GM19395 (cell line): Measurements from ENCODE around the gene LAIR1.
"Not testable (repeated sequence)": the region's sequence is repeated elsewhere in the genome, so short reads cannot be mapped to it uniquely, and the experiment has no call there.

Experiments used
- ATAC-seq: cut with Tn5 transposase; IDR thresholded peaks from one replicate; pipeline ENCODE4 v1.9.1; 2021; ENCODE audit warnings: mild to moderate bottlenecking, moderate library complexity; ENCODE audit not compliant: unreplicated experiment

Gene LAIR1

DNA sequence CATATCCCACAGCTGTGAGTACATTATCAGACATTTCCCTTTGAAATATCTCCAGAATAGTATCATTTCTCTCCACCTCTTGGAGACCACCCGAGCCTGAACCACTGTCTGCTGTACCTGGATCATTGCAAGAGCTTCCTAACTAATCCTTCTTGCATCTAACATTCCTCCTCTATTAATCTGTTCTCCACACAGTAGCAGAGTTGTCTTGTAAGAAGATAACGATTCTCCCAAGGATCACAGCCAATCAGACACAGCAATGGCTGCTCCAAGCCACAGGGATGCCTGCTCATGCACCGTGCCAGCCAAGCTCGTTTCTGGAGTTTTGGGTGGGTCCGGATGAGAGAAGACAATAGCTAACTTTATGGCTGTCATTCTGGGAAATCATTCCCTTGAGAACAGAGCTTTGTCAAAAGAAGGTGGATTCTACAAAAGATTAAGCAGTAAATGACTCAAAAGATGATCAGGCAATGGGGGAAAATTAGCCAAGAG, 14.5 kb upstream of the LAIR1 start:
- no peak for ATAC-seq

- no peak for ATAC-seq
Observed at GRCh38 chr19:54376610-54377285, 12.0 kb upstream of the LAIR1 start.

DNA sequence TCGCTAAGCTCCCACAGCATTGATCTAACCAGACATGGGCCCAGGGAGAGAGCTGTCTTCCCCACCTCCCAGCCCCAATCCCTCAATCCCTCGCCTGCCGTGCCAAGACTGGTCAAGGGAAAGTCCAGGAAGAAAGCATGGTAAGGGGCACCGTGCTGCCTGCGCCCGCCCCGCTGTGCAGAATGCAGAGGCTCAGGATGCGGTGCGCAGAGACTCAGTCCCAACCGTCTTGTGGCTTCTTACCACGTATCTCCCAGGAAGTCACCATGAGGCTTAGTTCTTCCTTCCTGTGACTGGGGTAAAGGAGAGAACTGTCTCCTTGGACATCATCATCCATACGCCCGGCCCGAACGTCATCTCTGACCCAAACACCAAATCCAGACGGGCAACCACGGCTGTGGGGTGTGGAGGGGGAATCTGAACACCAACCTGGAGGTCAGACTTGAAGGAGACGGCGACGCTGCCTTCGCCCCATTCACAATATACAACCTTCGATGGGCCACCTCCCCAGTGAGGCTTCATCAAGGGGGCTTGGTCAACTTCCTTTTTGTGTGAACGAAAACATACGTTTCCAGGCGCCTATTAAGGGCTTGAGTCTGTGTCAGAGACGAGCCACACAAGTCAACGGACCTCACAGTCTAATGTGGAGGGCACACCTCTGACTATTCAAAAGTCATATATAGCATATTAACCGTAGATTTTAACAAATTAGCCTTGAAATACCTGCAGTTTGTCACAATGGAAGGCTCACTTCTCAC, 10.6 kb upstream of the LAIR1 start:
- not testable (repeated sequence) for ATAC-seq

GRCh38 chr19:54373781-54374631, 9.3 kb upstream of the LAIR1 start:
- ATAC-seq, result no peak

- not testable (repeated sequence) for ATAC-seq
Observed at GRCh38 chr19:54371453-54371852, 6.7 kb upstream of the LAIR1 start.

DNA sequence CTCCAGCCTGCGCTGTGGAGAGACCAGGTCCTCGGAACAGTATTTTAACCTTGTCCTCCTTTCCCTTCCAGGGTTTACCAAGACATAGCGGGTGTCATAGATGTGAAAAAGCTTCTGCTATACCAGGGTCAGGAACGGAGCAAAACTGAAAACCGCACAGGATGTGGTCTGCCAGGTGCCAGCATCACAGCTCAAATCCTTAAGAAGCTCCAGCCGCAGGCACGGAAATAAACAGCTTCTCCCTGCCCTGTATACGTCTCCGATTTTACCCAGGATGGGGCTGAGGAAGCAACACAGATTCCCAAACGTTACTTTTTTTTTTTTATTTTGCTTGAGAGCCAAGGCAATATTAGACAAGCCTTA, 5.7 kb upstream of the LAIR1 start:
- ATAC-seq, result not testable (repeated sequence)

DNA sequence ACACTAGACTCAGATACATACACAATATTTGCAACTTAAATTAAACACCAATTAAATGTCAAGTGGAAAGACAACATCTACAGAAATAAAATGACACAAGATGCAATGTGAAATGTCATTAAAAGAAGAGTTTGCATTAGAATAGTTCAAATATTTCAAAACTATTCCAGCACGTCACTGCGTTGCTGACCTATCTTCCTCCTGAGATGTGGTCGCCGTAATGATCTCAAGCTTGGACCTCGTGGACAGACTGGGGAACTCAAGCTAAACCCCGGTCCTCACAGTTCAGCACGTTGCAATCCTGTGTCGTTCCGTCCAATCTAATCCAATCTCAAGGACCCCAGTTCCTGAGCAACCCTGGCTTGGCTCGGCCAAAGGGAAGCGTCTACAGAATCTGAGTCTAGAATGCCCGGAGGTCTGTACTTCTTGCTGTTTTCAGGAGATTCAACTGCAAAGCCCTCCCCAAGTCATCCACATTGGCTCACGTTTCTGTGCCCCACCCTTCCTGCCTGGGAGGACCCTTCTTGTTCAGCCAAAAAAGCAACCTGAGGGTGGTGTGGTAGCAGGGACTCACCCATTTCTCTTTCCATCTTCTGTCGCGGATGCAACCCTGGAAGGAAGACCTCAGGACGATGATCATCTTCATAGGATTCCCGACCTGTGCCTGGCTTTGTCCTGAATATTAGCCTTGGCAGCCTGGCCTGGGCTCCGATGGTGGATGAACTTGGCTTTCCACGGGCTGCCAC, 5.1 kb upstream of the LAIR1 start:
- ATAC-seq, result not testable (repeated sequence)

DNA sequence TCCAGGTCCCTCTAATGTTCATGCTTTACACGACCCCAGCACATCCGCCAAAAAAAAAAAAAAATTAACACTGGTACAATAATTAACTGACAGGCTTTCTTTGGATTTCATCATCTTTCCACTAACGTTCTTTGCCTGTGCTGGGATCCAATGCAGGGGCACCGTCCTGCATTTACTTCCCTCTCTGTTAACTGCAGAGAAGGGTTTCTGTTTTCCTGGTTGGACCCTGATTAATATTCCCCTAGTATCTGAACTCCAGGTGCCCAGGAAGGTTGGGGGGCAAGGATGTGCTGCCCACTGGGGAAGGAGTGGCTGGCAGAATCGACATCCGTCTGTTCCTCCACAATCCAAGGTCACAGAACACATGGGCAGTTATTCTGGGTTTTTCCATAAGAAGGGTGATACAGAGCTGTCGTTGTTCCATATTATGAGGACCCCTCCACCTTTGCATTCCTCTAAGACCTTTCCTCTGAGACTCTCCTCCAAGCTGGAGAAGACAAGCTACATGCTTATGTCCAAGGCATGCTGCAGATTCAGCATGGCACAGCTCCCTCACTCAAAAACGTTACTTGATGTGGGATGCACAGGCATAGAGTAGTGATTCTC, 4.5 kb upstream of the LAIR1 start:
- ATAC-seq, result no peak

DNA sequence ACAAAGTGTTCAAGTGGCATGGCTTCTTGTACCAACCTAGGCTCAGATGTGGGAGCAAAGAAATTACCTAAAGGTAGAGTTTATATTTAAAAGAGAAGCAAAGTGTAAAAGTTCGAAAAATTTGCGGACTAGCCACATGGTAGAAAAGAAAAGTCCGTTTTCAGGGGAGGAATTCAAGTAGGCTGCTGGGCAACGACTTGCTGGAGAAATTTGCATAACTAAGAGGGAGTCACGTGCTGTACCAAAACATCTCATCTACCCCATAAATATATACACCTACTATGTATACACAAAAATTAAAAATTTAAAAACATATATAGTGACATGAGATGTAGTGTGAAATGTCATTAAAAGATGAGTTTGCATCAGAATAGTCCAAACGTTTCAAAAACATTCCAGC, 2.1 kb upstream of the LAIR1 start:
- no peak for ATAC-seq

GRCh38 chr19:54365798-54366197, 1.1 kb upstream of the LAIR1 start:
- not testable (repeated sequence) for ATAC-seq

DNA sequence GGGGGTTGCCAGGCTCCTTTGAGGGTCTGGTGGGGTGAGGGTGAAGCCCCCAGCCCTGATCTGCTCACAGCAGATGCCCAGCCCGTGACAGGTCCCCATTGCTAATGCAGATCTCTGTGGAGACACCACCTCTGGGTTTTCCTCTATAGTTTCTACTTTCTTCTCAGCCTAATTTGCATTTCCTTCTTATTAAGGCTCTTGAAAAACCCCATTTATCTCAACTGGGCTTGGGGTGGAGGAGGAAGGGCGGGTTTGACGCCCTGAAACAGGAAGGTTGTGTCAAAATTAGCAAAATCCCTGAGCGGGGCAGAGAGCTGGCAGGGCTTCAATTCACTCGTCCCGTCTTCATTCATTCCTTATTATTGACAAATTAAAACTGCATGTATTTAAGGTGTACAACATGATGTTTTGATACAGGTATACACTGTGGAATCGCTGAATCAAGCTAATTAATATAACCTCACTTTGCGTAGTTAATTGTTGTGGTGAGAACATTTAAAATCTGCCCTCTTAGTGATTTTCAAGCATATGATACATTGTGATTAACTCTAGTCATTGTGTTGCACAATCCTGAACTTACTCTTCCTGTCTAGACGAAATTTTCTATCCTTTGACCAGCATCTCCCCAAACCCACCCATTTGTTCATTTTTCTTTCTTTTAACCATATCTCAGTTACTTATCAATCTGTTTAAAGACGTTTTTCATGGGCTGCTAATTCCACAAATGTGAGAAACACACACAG, 2.9 kb downstream of the LAIR1 start:
- not testable (repeated sequence) for ATAC-seq

DNA sequence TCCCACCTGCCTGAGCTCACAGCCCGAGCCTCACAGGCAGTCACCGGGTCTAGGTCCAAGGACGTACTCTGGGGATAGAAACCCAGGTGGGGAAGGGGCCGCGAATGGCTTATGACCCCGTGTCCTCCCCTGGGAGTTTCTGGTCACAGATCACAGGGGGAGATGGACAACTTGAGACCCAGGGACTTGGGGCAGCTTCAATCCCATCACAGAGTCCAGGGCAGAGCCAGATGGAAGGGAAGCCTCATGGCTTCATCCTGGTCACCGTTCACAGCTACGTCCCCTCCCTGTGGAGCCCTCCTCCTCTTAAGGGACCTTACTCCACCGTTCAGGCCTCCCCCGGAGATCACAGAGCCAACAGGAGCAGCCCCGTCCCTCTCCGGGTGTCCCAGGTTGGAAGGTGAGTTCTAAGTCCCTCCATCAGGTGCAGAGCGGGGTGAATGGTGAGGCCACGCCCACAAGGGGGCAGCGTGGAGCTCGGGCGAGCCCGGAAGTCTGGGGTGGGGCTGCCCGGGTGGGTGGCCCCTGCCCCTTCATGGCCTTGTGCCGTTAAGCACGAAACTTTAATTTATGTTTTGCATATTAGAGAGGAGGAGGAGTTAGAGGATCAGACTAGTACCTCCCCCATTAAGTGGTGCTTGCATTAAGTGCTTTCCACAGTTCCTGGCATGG, 5.4 kb downstream of the LAIR1 start:
- ATAC-seq, result not testable (repeated sequence)

GRCh38 chr19:54357381-54357780, 7.3 kb downstream of the LAIR1 start:
- ATAC-seq, result no peak

GRCh38 chr19:54356444-54357056, 8.2 kb downstream of the LAIR1 start:
- ATAC-seq, result no peak

GRCh38 chr19:54355675-54356074, 9.1 kb downstream of the LAIR1 start:
- ATAC-seq, result no peak

DNA sequence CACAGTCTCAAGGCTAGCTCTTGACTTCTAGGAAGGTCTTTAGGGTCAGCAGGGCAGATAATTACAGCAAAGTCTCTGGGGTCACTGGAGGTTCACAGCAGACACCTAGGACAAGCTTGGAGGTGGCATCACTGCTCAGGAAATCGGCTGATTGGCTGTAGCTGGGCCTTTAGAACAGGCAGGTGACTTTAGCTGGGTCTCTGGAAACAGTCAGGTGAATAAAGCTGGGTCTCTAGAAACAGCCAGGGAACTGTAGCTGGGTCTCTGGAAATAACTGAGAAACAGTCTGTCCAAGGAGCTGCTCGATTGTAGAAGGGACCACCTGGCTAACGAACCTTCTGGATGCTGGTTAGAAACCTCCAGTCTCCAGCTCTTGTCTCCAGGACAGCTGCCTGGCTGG, 10.0 kb downstream of the LAIR1 start:
- ATAC-seq, result no peak

DNA sequence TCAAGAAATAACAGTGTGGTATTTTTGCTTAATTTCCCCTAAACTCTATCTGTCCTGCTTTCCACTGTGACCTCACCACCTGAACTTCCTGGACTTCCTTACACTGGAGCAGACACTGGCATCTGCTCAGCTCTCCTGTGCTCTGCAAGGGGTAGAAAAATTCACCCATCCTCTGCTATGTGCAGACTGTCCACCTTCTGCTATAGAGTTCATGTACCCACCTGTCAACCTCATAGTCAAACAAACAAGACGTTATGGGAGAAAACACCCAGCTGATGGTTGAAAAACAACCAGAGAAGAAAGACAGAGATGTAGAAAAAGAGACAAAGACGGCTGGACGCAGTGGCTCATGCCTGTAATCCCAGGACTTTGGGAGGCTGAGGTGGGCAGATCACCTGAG, 12.2 kb downstream of the LAIR1 start:
- ATAC-seq, result no peak

- ATAC-seq, result no peak
Observed at GRCh38 chr19:54352041-54352440, 12.7 kb downstream of the LAIR1 start.

- no peak for ATAC-seq
Observed at GRCh38 chr19:54351474-54351873, 13.3 kb downstream of the LAIR1 start.
